HepG2 (cell line): ENCODE results near the gene SEBOX. TPM values are rescaled to one million over a fixed set of nuclear protein-coding genes. Genes with fewer than 3 reads are reported as not detected.
A peak's percentile ranks its signal among the peaks of the same experiment; 100 is the strongest.

Source experiments
- ATF7 ChIP-seq, 2 experiments: fragments of 450-650 bp in 1 of 2; sonication (generic) in 1 of 2; formaldehyde crosslinking in 1 of 2; IDR thresholded peaks; 2 replicates each; pipeline versions ENCODE4 v1.4.0 to v1.6.1; 2016 to 2020; ENCODE audit warnings: antibody characterized with exemption in 1 of 2, mild to moderate bottlenecking in 1 of 2, missing genetic modification reagents in 1 of 2
- CCAR2 ChIP-seq: fragments of 200-400 bp; formaldehyde crosslinking; optimal IDR thresholded peaks from 2 replicates; pipeline ENCODE3; 2018; ENCODE audit warnings: low read depth, mild to moderate bottlenecking, low read length, moderate library complexity
- ELF3 ChIP-seq: IDR thresholded peaks from 2 replicates; pipeline ENCODE4 v1.6.1; 2016; ENCODE audit warnings: missing genetic modification reagents, missing compliant biosample characterization
- ETV5 ChIP-seq: IDR thresholded peaks from 2 replicates; pipeline ENCODE4 v1.6.1; 2018; ENCODE audit warnings: missing biosample characterization, missing genetic modification reagents, inconsistent platforms, borderline replicate concordance
- HDAC1 ChIP-seq: sonication (generic); formaldehyde crosslinking; IDR thresholded peaks from 2 replicates; pipeline ENCODE4 v1.5.1; 2020; ENCODE audit warnings: mild to moderate bottlenecking, missing genetic modification reagents
- HDAC2 ChIP-seq: sonication (generic); formaldehyde crosslinking; IDR thresholded peaks from 2 replicates; pipeline ENCODE4 v1.4.0; 2020; ENCODE audit warnings: missing genetic modification reagents
- HES4 ChIP-seq: sonication (generic); formaldehyde crosslinking; IDR thresholded peaks from 2 replicates; pipeline ENCODE4 v1.9.0; 2021; ENCODE audit warnings: mild to moderate bottlenecking, missing genetic modification reagents, borderline replicate concordance
- HIVEP1 ChIP-seq: sonication (generic); formaldehyde crosslinking; IDR thresholded peaks from 2 replicates; pipeline ENCODE4 v1.4.0; 2020; ENCODE audit warnings: mild to moderate bottlenecking, missing genetic modification reagents
- JUN ChIP-seq: sonication (generic); formaldehyde crosslinking; IDR thresholded peaks from 2 replicates; pipeline ENCODE4 v1.4.0; 2020; ENCODE audit warnings: mild to moderate bottlenecking, missing genetic modification reagents
- KDM3A ChIP-seq: IDR thresholded peaks from 2 replicates; pipeline ENCODE4 v1.6.1; 2018; ENCODE audit warnings: low read depth, missing compliant biosample characterization
- NR1H2 ChIP-seq: sonication (generic); formaldehyde crosslinking; IDR thresholded peaks from 2 replicates; pipeline ENCODE4 v1.8.1; 2022; ENCODE audit warnings: low read depth, missing genetic modification reagents, borderline replicate concordance
- NR2F2 ChIP-seq: IDR thresholded peaks from 2 replicates; pipeline ENCODE4 v1.6.1; 2012; ENCODE audit warnings: low read depth, inconsistent platforms, borderline replicate concordance
- ZNF12 ChIP-seq: sonication (generic); formaldehyde crosslinking; IDR thresholded peaks from 2 replicates; pipeline ENCODE4 v1.5.0; 2020; ENCODE audit warnings: missing genetic modification reagents
- ZNF225 ChIP-seq: sonication (generic); formaldehyde crosslinking; IDR thresholded peaks from 2 replicates; pipeline ENCODE4 v1.4.0; 2020; ENCODE audit warnings: mild to moderate bottlenecking, missing genetic modification reagents
- ZNF274 ChIP-seq: sonication (generic); formaldehyde crosslinking; IDR thresholded peaks from 2 replicates; pipeline ENCODE4 v1.5.1; 2020; ENCODE audit warnings: mild to moderate bottlenecking, missing genetic modification reagents
- ZNF33A ChIP-seq: sonication (generic); formaldehyde crosslinking; IDR thresholded peaks from 2 replicates; pipeline ENCODE4 v1.5.1; 2020; ENCODE audit warnings: missing genetic modification reagents, mild to moderate bottlenecking, moderate library complexity, borderline replicate concordance
- ZNF33B ChIP-seq: sonication (generic); formaldehyde crosslinking; IDR thresholded peaks from 2 replicates; pipeline ENCODE4 v1.5.1; 2020; ENCODE audit warnings: mild to moderate bottlenecking, missing genetic modification reagents
- ZNF589 ChIP-seq: sonication (generic); formaldehyde crosslinking; conservative IDR thresholded peaks from 2 replicates; pipeline ENCODE4 v1.8.0; 2022; ENCODE audit warnings: mild to moderate bottlenecking, moderate library complexity, missing genetic modification reagents
- ZNF878 ChIP-seq: sonication (generic); formaldehyde crosslinking; IDR thresholded peaks from 2 replicates; pipeline ENCODE4 v1.8.1; 2023; ENCODE audit warnings: mild to moderate bottlenecking, missing genetic modification reagents, moderate library complexity
- ZSCAN29 ChIP-seq: sonication (generic); formaldehyde crosslinking; conservative IDR thresholded peaks from 2 replicates; pipeline ENCODE4 v1.4.0; 2020; ENCODE audit warnings: mild to moderate bottlenecking, missing genetic modification reagents
- polyA plus RNA-seq, 8 experiments: library from polyadenylated mRNA; depleted of rRNA in 3 of 8; stranded (reverse) in 7 of 8; unstranded in 1 of 8; fragments of >200 nt; fragmentation: Illumina TruSeq in 4 of 8; extraction: Trizol in 4 of 8; gene quantifications; 2 replicates each; pipeline versions ENCODE4 v1.2.1 to v1.2.3, GENCODE V29; 2011 to 2016; ENCODE audit warnings: low read depth in 4 of 8, missing spikeins in 1 of 8, mixed read lengths in 1 of 8; ENCODE audit not compliant: insufficient read depth in 1 of 8
- total RNA-seq, 5 experiments: library from RNA; depleted of rRNA; stranded (reverse); fragments of >200 nt; fragmentation: Illumina TruSeq; extraction: Trizol; gene quantifications; 2 replicates each; pipeline ENCODE4 v1.2.3, GENCODE V29; 2016; ENCODE audit warnings: low read depth in 1 of 5
- TF ChIP-seq, protein P1 (sequence below): sonication (generic); formaldehyde crosslinking; IDR thresholded peaks from 2 replicates; pipeline ENCODE4 v1.8.0; 2022; ENCODE audit warnings: low read depth, missing genetic modification reagents
- TF ChIP-seq, protein P2 (sequence below): IDR thresholded peaks from 2 replicates; pipeline ENCODE4 v1.6.1; 2016; ENCODE audit warnings: low read depth
- TF ChIP-seq, protein P3 (sequence below): sonication (generic); formaldehyde crosslinking; IDR thresholded peaks from 2 replicates; pipeline ENCODE4 v1.8.0; 2022; ENCODE audit warnings: missing genetic modification reagents, low read depth, mild to moderate bottlenecking, borderline replicate concordance
- TF ChIP-seq, protein P4 (sequence below): sonication (generic); formaldehyde crosslinking; IDR thresholded peaks from 2 replicates; pipeline ENCODE4 v1.9.0; 2021; ENCODE audit warnings: missing genetic modification reagents, borderline replicate concordance

The SEBOX gene
- total and polyA plus RNA-seq, 2 of the 13 experiments (the other 11 are each of a cell fraction or from before 2014, with no cell fraction given): not detected

DNA sequence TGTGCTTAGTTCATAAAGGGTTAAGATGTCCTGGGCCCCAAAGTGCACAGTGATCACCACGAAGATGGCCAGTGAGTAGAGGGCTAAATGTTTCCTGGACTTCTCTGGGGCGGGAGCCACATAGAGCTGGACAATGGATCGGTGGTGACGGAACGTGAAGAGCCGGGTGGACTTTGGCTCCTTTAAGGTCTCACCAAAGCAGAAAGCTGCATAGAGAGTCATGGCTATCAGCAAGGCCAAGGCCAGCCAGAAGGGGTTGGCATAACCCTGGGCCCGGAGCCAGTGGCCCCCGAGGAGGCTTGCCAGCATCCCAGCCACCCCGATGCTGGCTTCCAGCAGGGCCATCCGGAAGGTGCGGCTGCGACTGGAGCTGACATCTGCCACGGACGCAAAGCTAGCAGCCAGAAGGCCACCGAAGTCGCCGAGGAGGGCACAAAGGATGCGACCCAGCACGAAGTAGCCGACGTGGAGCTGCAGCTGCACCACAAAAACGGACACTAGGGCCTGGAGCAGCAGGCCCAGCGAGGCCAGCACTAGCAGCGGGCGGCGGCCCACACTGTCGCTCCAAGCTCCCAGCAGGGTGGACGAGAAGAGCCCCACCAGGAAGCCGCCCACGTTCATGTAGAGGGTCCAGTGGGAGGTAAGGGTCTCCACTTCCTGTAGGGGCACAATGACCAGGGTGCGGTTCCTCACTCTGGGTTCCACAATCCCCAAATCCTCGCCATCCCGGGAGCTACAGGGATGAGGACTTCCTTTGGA is 40.0 kb upstream of the SEBOX start (continued):
- TF ChIP-seq, protein P1, sequence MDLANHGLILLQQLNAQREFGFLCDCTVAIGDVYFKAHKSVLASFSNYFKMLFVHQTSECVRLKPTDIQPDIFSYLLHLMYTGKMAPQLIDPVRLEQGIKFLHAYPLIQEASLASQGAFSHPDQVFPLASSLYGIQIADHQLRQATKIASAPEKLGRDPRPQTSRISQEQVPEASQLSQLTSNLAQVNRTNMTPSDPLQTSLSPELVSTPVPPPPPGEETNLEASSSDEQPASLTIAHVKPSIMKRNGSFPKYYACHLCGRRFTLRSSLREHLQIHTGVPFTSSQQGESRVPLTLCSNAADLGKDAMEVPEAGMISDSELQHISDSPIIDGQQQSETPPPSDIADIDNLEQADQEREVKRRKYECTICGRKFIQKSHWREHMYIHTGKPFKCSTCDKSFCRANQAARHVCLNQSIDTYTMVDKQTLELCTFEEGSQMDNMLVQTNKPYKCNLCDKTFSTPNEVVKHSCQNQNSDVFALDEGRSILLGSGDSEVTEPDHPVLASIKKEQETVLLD (CRISPR knock-in tag): no peak
- no peak for TF ChIP-seq ZNF33B (CRISPR knock-in tag)
- peak; percentile 66; the same call in 1 of the 2 replicates for TF ChIP-seq HDAC2 (CRISPR knock-in tag)
- TF ChIP-seq ATF7 (IDR thresholded peaks at IDR 0.05): no peak
- no peak for TF ChIP-seq ATF7 (CRISPR knock-in tag; IDR thresholded peaks at IDR 0.05)
- TF ChIP-seq JUN (CRISPR knock-in tag): no peak
- no peak for TF ChIP-seq ZNF589 (CRISPR knock-in tag)
- TF ChIP-seq ZNF225: peak; percentile 65; the same call in 1 of the 2 replicates
- no peak for TF ChIP-seq CCAR2
- TF ChIP-seq, protein P2, sequence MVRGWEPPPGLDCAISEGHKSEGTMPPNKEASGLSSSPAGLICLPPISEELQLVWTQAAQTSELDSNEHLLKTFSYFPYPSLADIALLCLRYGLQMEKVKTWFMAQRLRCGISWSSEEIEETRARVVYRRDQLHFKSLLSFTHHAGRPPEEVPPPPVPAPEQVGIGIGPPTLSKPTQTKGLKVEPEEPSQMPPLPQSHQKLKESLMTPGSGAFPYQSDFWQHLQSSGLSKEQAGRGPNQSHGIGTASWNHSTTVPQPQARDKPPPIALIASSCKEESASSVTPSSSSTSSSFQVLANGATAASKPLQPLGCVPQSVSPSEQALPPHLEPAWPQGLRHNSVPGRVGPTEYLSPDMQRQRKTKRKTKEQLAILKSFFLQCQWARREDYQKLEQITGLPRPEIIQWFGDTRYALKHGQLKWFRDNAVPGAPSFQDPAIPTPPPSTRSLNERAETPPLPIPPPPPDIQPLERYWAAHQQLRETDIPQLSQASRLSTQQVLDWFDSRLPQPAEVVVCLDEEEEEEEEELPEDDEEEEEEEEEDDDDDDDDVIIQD (CRISPR knock-in tag): no peak
- TF ChIP-seq, protein P3, sequence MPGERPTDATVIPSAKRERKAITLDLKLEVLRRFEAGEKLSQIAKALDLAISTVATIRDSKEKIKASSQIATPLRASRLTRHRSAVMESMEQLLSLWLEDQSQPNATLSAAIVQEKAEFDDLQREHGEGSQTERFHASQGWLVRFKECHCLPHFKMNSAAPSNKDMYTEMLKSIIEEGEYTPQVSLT: no peak
- no peak for TF ChIP-seq NR1H2 (CRISPR knock-in tag)
- no peak for TF ChIP-seq ZSCAN29
- TF ChIP-seq ZNF33A (CRISPR knock-in tag): no peak
- TF ChIP-seq ZNF878 (CRISPR knock-in tag): no peak
- 0 out of 2 replicates have a peak, but pooled peaks have one; percentile 28 for TF ChIP-seq NR2F2
- TF ChIP-seq HIVEP1 (CRISPR knock-in tag): no peak
- no peak for TF ChIP-seq HES4 (CRISPR knock-in tag)
- TF ChIP-seq, protein P4, sequence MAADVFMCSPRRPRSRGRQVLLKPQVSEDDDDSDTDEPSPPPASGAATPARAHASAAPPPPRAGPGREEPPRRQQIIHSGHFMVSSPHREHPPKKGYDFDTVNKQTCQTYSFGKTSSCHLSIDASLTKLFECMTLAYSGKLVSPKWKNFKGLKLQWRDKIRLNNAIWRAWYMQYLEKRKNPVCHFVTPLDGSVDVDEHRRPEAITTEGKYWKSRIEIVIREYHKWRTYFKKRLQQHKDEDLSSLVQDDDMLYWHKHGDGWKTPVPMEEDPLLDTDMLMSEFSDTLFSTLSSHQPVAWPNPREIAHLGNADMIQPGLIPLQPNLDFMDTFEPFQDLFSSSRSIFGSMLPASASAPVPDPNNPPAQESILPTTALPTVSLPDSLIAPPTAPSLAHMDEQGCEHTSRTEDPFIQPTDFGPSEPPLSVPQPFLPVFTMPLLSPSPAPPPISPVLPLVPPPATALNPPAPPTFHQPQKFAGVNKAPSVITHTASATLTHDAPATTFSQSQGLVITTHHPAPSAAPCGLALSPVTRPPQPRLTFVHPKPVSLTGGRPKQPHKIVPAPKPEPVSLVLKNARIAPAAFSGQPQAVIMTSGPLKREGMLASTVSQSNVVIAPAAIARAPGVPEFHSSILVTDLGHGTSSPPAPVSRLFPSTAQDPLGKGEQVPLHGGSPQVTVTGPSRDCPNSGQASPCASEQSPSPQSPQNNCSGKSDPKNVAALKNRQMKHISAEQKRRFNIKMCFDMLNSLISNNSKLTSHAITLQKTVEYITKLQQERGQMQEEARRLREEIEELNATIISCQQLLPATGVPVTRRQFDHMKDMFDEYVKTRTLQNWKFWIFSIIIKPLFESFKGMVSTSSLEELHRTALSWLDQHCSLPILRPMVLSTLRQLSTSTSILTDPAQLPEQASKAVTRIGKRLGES: no peak
- TF ChIP-seq ETV5: no peak
- TF ChIP-seq ZNF12: no peak
- TF ChIP-seq HDAC1 (CRISPR knock-in tag): peak; percentile 57; the same call in 1 of the 2 replicates
- TF ChIP-seq KDM3A: no peak
- TF ChIP-seq ELF3 (CRISPR knock-in tag): 0 out of 2 replicates have a peak, but pooled peaks have one; percentile 32
- no peak for TF ChIP-seq ZNF274 (CRISPR knock-in tag)
